ENCODE results near the gene EBI3. TPM values are rescaled to one million over a fixed set of nuclear protein-coding genes. Genes with fewer than 3 reads are reported as not detected.

Gene EBI3
- total RNA-seq, 1 experiment from 2014 or later, result not detected

DNA sequence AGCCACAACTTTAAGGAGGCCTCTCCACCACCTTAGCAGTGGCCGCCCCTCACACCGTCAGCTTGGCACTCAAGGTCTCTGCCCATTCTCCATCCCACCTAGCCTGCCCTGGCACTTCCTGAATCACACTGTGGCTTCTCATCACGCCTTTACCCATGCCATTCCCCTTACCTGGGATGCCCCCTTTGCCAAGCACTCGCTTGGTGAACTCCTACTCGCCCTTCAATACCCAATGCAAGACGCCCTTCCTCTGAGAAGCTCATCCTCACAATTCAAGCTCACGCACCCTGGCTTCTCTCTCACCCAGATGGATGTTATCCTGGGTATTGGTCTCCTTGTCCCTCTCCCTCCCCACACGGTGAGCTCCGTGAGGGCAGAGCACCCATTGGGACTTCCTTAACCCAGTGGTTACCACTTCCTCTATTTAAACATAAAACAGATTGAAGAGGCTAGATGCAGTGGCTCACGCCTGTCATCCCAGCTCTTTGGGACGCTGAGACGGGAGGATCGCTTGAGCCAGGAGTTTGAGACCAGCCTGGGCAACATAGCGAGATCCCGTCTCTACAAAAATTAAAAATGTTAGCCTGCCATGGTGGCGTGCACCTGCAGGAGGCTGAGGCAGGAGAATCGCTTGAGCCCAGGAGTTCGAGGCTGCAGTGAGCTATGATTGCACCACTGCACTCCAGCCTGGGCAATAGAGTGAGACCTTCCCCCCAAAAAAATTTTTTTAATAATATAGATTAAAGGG, 37.1 kb downstream of the EBI3 start:
- no peak overlapping the region for H3K4me2 ChIP-seq (ENCODE audit: low read length)
- H3K4me3 ChIP-seq (ENCODE audit: low read length), result no peak overlapping the region
- ChIA-PET CTCF (interaction anchor here (0.5 to 2.0 kb wide), 6 partner anchors 76 to 379 kb away, joined by 3 to 23 read pairs (median 5); partner anchors contain the start of genes CHAF1A and MPND), POLR2A (ENCODE audit: unreplicated experiment) (no interaction called here)
- no peaks in the 10 kb centered on the region for H3F3A ChIP-seq (ENCODE audit: low read length, unreplicated experiment)
- ATAC-seq, result no peak
- H3K9me3 ChIP-seq (ENCODE audit: low read length), result no peaks in the 10 kb centered on the region
- no peak overlapping the region for H2AFZ ChIP-seq (ENCODE audit: low read length)
- no peak overlapping the region for H3K9ac ChIP-seq (ENCODE audit: low read length)
- peaks cover 5% of the 10 kb centered on the region; the same call in 1 of the 2 replicates for H3K36me3 ChIP-seq (ENCODE audit: low read depth, low read length)
- no peaks in the 10 kb centered on the region for H4K20me1 ChIP-seq (ENCODE audit: low read length)
- intact Hi-C loops (cut with micrococcal nuclease), result loop anchor here (5.0 kb wide), 1 partner anchor 86 kb away; no protein-coding TSS in a partner anchor
- no peak for TF ChIP-seq EZH2phosphoT487 (IDR thresholded peaks at IDR 0.05; ENCODE audit: borderline replicate concordance, low read length)
- TF ChIP-seq, protein P1, sequence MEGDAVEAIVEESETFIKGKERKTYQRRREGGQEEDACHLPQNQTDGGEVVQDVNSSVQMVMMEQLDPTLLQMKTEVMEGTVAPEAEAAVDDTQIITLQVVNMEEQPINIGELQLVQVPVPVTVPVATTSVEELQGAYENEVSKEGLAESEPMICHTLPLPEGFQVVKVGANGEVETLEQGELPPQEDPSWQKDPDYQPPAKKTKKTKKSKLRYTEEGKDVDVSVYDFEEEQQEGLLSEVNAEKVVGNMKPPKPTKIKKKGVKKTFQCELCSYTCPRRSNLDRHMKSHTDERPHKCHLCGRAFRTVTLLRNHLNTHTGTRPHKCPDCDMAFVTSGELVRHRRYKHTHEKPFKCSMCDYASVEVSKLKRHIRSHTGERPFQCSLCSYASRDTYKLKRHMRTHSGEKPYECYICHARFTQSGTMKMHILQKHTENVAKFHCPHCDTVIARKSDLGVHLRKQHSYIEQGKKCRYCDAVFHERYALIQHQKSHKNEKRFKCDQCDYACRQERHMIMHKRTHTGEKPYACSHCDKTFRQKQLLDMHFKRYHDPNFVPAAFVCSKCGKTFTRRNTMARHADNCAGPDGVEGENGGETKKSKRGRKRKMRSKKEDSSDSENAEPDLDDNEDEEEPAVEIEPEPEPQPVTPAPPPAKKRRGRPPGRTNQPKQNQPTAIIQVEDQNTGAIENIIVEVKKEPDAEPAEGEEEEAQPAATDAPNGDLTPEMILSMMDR (conservative IDR thresholded peaks at IDR 0.05; ENCODE audit: low read depth, low read length), result no peak
- no peak for TF ChIP-seq EZH2 (IDR thresholded peaks at IDR 0.05; ENCODE audit: low read length, unreplicated experiment)
- no TSS peak for BruUV-seq (replicated peaks)
- H3K27me3 ChIP-seq (ENCODE audit: low read length), result no peaks in the 10 kb centered on the region
- no peaks in the 10 kb centered on the region for H3K79me2 ChIP-seq (ENCODE audit: low read length)
- no peak overlapping the region for H3K27ac ChIP-seq (ENCODE audit: low read length)
- DNase-seq, result no peak
- no peaks in the 10 kb centered on the region for H3K4me1 ChIP-seq (ENCODE audit: insufficient read depth, low read length)
- H3K9me2 ChIP-seq (replicated peaks; ENCODE audit: low read length), result no peaks in the 10 kb centered on the region

DNA sequence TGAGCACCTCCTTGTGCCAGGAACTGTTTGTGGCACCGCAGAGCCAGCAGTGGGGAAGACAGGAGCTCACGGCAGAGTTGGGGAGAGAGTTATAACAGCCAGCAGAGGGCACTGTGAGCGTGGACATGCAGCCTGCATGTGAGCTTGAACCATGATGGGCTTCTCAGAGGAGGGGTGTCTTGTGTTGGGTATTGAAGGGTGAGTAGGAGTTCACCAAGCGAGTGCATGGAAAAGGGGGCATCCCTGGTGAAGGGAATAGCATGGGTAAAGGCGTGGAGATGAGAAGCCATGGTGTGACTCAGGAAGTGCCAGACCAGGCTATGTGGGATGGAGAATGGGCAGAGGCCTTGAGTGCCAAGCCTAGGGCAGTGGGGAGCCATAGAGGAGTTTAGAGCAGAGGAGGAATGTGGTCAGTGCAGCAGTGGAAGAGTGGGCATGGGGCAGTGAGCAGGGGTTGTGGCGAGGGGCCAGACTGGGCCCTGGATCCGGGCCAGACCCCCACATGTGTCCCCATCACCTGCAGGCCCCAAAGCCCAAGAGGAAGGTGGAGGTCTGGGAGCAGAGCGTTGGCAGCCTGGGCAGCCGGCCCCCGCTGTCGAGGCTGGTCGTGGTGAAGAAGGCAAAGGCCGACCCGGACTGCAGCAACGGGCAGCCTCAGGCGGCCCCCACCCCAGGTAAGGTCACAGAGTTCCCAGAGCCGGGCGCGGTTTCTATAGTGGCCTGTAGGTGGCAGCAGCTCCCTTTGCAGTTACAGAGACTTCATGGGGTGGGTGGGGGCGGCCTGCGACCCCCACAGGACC, 38.0 kb downstream of the EBI3 start:
- no peaks in the 10 kb centered on the region for H3K27me3 ChIP-seq (ENCODE audit: low read length)
- H3K9me3 ChIP-seq (ENCODE audit: low read length), result no peaks in the 10 kb centered on the region
- H3K36me3 ChIP-seq (ENCODE audit: low read depth, low read length), result peaks cover 5% of the 10 kb centered on the region; the same call in 1 of the 2 replicates
- intact Hi-C loops (cut with micrococcal nuclease), result loop anchor here (5.0 kb wide), 1 partner anchor 85 kb away; no protein-coding TSS in a partner anchor
- no peak overlapping the region for H3K27ac ChIP-seq (ENCODE audit: low read length)
- CTCF ChIA-PET, result interaction anchor here (0.5 to 2.0 kb wide), 6 partner anchors 76 to 378 kb away, joined by 3 to 23 read pairs (median 5); partner anchors contain the start of genes CHAF1A and MPND
- no peak for TF ChIP-seq EZH2 (IDR thresholded peaks at IDR 0.05; ENCODE audit: low read length, unreplicated experiment)
- TF ChIP-seq, protein P1 (conservative IDR thresholded peaks at IDR 0.05; ENCODE audit: low read depth, low read length), result peak; percentile 65
- no peak overlapping the region for H3K4me3 ChIP-seq (ENCODE audit: low read length)
- no peaks in the 10 kb centered on the region for H3K4me1 ChIP-seq (ENCODE audit: insufficient read depth, low read length)
- H3K9ac ChIP-seq (ENCODE audit: low read length), result no peak overlapping the region
- DNase-seq (peak; percentile 64), ATAC-seq (peak; percentile 74)
- POLR2A ChIA-PET (ENCODE audit: unreplicated experiment), result interaction anchor here (0.6 kb wide), 1 partner anchor 108 kb away, joined by 3 read pairs; no protein-coding TSS in a partner anchor
- no peak overlapping the region for H2AFZ ChIP-seq (ENCODE audit: low read length)
- no TSS peak for BruUV-seq (replicated peaks)
- no peak overlapping the region for H3K4me2 ChIP-seq (ENCODE audit: low read length)
- H3K9me2 ChIP-seq (replicated peaks; ENCODE audit: low read length), result no peaks in the 10 kb centered on the region
- no peaks in the 10 kb centered on the region for H3K79me2 ChIP-seq (ENCODE audit: low read length)
- no peaks in the 10 kb centered on the region for H4K20me1 ChIP-seq (ENCODE audit: low read length)
- no peaks in the 10 kb centered on the region for H3F3A ChIP-seq (ENCODE audit: low read length, unreplicated experiment)

Data from PC-3 (cell line).